ENCODE measurements around the gene PWP2.
"Not testable (repeated sequence)": the region's sequence is repeated elsewhere in the genome, so short reads cannot be mapped to it uniquely, and the experiment has no call there.

The PWP2 gene

DNA sequence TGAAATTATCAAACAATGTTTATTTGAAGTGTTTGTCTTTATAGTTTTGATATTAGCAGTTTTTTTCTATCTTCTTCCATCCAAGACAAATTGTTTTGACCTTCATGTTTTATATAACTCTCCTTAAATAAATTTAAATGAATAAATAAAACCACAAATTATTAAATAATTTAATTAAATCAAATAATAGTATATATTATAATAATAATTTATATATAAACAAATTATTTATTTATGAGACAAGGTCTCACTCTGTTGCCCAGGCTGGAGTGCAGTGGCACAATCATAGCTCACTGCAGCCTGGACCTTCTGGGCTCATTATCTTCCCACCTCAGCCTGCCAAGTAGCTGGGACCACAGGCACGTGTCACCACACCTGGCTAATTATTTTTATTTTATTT lies 12.4 kb upstream of the PWP2 start:
- TF ChIP-seq, protein P1, sequence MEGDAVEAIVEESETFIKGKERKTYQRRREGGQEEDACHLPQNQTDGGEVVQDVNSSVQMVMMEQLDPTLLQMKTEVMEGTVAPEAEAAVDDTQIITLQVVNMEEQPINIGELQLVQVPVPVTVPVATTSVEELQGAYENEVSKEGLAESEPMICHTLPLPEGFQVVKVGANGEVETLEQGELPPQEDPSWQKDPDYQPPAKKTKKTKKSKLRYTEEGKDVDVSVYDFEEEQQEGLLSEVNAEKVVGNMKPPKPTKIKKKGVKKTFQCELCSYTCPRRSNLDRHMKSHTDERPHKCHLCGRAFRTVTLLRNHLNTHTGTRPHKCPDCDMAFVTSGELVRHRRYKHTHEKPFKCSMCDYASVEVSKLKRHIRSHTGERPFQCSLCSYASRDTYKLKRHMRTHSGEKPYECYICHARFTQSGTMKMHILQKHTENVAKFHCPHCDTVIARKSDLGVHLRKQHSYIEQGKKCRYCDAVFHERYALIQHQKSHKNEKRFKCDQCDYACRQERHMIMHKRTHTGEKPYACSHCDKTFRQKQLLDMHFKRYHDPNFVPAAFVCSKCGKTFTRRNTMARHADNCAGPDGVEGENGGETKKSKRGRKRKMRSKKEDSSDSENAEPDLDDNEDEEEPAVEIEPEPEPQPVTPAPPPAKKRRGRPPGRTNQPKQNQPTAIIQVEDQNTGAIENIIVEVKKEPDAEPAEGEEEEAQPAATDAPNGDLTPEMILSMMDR (IDR thresholded peaks at IDR 0.05; ENCODE audit: low read depth, low read length, missing control alignments): no peak
- no peak overlapping the region for H3K4me3 ChIP-seq (ENCODE audit: low read depth, low read length)
- DNase-seq (ENCODE audit: low read depth): no peak
- in situ Hi-C loops (cut with HindIII; ENCODE audit: low sequenced_read_pairs): no loop called here

DNA sequence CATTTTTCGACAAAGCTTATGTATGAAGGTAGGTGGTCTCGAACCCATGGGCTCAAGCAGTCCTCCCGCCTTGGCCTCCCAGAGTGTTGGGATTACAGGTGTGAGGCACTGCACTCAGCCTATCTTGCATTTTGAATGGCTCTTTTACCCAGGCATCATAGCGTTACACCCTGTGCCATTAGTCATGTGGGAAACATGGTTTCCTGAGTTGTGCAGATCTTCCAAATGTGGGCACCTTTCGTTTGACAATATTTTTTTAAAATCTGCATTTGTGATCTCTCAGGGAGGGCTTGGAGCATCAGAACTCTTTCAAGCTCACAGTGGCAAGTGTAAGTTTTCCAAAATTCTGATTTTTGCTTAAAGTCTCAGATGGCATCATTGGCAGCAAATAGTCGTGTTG lies 8.7 kb upstream of the PWP2 start:
- in situ Hi-C loops (cut with HindIII; ENCODE audit: low sequenced_read_pairs); DNase-seq (ENCODE audit: low read depth); H3K4me3 ChIP-seq (ENCODE audit: low read depth, low read length): not testable (repeated sequence)

DNA sequence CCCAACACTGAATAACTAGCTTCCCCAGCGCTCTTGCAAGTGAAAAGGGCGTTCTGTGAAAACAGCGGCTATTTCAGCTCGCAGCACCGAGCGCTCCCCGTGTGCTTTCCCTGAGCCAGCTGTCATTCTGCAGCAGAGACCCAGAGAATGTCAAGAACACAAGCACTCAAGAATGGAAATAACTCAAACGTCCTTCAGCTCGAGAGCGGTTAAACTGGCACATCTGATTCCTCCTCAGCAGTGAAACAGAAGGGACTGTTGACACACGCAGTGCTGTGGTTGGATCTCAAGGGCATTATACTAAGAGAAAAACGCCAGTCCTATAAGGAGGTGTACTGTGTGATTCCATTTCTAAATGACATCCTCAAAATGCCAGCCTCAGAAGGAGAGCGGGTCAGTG lies 8.2 kb upstream of the PWP2 start:
- DNase-seq (ENCODE audit: low read depth); H3K4me3 ChIP-seq (ENCODE audit: low read depth, low read length); in situ Hi-C loops (cut with HindIII; ENCODE audit: low sequenced_read_pairs): not testable (repeated sequence)

DNA sequence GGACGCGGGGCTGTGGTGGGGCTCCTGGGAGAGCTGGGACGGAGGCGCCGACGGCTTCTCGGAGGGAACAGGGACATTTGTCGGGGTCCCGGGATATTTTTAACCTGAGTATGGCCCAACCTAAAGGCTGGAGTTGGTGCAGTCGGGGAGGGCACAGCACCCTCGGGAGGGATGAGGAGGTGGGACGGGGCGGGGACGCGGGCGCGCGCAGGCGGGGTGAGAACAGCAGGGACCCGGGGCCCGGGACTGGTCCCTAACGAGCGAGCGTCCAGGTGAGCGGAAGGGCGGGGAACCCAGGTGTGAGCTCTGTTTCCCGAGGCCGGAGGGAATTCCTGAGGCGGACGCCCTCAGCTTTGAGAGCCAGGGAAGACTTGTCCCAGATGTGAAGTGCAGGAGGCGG lies 390 bp downstream of the PWP2 start:
- in situ Hi-C loops (cut with HindIII; ENCODE audit: low sequenced_read_pairs); DNase-seq (ENCODE audit: low read depth): not testable (repeated sequence)
- H3K4me3 ChIP-seq (ENCODE audit: low read depth, low read length): peak overlapping the region; percentile 30

DNA sequence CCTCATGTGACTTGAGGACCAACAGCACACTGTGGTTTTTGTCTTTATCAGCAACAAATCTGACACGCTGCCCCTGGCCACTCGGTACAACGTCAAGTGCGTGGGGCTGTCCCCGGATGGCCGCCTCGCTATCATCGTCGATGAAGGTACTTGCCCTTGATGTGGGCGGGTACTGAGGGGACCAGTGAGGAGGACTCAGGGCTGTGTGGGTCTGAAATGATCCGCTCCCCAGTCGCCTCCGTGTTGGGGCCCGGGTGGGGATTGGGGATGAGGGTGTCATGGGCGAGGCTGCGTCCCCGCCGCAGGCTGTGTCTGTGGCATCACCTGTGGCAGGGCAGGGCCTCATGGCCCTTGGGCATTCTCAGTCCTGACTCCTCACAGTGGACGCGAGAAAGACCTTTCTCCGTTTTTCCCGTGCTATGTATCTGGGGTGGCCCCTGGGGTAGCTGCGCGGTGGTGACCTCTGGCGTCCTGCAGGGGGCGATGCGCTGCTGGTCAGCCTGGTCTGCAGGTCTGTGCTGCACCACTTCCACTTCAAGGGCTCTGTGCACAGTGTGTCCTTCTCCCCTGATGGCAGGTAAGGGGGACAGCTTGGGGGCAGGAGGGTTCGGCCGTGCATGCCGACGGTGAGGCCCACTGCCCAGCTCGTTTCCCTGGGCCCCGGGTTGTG lies 6.6 kb downstream of the PWP2 start:
- DNase-seq (ENCODE audit: low read depth); in situ Hi-C loops (cut with HindIII; ENCODE audit: low sequenced_read_pairs); H3K4me3 ChIP-seq (ENCODE audit: low read depth, low read length): not testable (repeated sequence)

DNA sequence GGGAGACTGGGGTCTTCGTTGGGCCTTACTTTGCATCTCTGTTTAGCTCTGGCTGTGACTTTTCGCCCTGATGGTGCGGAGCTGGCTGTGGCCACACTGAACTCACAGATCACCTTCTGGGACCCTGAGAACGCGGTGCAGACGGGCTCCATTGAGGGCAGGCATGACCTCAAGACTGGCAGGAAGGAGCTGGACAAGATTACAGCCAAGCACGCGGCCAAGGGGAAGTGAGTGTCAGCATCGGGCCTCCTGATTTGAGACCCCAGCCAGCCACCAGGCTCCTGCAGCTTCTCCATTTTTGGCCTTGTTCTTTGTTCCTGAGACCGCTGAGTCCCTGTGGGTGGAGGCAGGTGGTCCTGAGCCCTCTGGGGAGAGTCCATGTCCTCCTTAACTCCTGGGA lies 14.9 kb downstream of the PWP2 start:
- in situ Hi-C loops (cut with HindIII; ENCODE audit: low sequenced_read_pairs); DNase-seq (ENCODE audit: low read depth); H3K4me3 ChIP-seq (ENCODE audit: low read depth, low read length): not testable (repeated sequence)

DNA sequence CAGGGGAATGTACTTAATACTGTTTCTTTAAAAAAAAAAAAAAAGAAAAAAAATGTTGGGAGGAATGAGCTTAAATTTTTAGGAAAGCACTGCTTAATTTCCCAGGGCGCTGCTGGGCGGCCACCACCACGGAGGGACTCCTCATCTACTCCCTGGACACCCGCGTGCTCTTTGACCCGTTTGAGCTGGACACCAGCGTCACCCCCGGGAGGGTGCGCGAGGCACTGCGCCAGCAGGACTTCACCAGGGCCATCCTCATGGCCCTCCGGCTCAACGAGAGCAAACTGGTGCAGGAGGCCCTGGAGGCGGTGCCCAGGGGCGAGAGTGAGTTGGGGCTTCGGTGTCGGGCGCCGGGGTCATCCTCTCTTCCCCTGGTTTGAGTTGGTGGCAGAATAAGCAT lies 20.6 kb downstream of the PWP2 start:
- H3K4me3 ChIP-seq (ENCODE audit: low read depth, low read length); in situ Hi-C loops (cut with HindIII; ENCODE audit: low sequenced_read_pairs); DNase-seq (ENCODE audit: low read depth): not testable (repeated sequence)

DNA sequence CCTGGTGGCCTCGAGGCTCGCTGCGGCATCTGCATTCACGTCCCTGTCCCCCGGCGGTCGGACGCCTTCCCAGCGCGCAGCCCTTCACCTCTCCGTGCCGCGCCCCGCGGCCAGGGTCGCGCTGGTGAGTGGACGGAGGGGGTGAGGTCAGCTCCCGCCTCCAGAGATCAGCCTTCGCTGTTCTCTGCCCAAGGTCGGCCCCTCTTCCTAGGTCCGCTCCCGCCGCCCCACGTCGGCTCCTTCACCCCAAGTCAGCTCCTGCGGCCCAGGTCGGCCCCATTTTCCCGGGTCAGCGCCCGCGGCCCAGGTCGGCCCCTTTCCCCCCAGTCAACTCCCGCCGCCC lies 26.5 kb downstream of the PWP2 start:
- peak overlapping the region; percentile 30 for H3K4me3 ChIP-seq (ENCODE audit: low read depth, low read length)
- DNase-seq (ENCODE audit: low read depth); in situ Hi-C loops (cut with HindIII; ENCODE audit: low sequenced_read_pairs): not testable (repeated sequence)

DNA sequence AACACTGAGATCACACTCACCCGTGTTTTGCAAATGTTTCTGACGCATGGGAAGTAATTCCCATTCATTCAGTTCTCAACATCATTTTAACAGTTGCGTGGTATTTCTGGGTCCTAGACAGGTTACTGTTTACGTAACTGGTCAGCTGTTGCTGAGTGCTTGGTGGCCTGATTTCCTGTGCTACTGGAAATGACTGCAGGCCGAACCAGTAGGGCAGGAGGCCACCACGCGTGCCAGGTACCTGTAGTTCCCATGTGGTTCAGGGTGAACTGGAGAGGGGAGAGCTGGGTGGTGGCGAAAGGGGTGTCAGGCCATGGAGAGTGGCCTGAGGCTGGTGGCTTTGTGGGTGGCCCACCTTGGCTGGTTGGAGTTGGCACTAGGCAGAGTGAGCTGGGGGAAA lies 27.5 kb downstream of the PWP2 start:
- H3K4me3 ChIP-seq (ENCODE audit: low read depth, low read length); in situ Hi-C loops (cut with HindIII; ENCODE audit: low sequenced_read_pairs); DNase-seq (ENCODE audit: low read depth): not testable (repeated sequence)

DNA sequence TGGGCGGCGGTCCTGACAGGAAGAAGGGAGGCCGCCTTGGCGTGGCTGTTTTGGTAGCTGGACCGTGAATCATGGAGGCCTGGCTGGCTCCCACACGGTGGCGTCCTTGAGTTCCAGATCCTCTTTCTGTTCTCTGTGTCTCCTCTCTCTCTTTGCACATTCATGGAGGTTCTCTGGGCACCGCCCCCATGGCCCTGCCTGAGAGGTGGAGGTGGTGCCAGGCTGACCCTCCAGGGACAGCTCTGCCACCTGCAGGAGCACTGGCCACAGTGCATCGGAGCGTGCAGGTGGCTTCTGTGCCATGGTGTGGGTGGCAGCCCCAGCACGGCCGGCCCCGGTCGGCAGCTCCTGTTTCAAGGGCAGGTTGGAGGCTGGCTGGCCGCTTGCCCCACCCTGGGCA lies 30.8 kb downstream of the PWP2 start:
- DNase-seq (ENCODE audit: low read depth); in situ Hi-C loops (cut with HindIII; ENCODE audit: low sequenced_read_pairs): not testable (repeated sequence)

DNA sequence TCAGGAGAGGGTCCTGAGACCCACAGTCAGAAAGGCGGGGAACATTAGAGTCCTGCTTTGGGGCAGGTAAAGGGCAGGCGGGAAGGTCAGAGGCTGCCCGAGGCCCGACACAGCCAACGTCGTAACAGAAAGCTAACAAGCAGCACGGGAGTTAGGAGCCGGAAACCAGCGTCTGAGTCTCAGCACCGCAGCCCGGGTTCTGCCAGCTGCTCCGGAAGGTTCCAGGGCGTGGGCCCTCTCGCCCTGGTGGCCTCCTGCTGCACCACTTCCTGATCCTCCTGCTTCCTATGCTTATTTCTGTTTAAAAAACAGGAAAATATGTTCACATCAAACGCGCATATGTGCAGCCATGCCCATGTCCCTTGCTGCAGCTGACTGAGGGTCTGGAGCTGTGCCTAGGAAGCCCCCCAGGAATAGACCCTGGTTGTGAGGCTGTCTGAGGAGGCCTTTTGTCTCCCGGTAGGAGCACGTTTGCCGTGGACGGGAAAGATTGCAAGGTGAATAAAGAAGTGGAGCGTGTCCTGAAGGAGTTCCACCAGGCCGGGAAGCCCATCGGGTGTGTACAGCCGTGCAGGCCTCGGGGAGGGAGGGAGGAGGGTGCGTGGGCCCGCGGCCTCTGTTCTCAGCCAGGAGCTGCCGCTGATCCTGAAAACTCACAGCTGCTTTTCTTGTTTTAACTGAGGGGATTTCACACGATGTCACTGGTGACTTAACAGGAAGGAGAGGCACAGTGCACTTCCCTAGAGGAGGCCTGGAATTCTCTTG lies 32.8 kb downstream of the PWP2 start:
- DNase-seq (ENCODE audit: low read depth); H3K4me3 ChIP-seq (ENCODE audit: low read depth, low read length); in situ Hi-C loops (cut with HindIII; ENCODE audit: low sequenced_read_pairs): not testable (repeated sequence)

More for the DNA sequence above, 30.8 kb downstream of the PWP2 start:
- not testable (repeated sequence) for H3K4me3 ChIP-seq (ENCODE audit: low read depth, low read length)

DNA sequence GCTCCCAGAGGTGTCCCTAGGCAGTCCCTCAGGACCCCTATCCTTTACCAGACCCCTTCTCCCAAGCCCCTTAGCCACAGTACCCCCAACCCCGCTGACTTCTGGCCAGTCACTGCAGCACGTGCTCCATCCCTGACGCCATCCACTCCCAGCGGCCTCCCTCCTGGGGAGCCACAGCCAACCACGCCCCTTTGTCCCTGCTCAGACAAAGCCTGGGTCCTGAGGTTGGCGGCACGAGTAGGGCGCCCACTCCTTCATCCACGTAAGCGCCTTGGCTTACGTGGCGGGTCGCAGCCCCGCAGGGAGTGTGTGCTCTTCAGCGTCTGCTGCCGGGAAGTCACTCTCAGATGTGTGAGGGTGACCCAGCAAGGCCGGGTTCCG lies 33.3 kb downstream of the PWP2 start:
- in situ Hi-C loops (cut with HindIII; ENCODE audit: low sequenced_read_pairs); H3K4me3 ChIP-seq (ENCODE audit: low read depth, low read length); DNase-seq (ENCODE audit: low read depth): not testable (repeated sequence)

DNA sequence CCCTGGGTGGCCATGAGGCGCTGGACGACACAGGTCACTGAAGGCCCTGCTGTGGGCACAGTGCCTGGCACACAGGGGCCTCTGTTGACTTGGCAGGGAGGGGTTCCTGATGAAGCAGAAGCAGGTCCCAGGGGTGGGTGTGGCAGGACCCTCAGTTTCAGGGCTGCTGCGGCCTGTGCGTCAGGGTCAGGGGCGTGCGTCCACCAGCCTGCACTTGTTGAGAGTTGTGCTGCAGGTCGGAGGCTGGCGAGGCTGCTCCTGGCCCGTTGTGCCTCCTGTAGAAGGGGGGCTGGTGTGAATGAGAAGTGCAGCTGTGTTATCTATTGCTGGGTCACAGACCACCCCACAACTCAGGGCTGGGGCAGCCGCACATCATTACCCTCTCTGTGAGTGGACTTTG lies 35.3 kb downstream of the PWP2 start:
- H3K4me3 ChIP-seq (ENCODE audit: low read depth, low read length); DNase-seq (ENCODE audit: low read depth); in situ Hi-C loops (cut with HindIII; ENCODE audit: low sequenced_read_pairs): not testable (repeated sequence)

DNA sequence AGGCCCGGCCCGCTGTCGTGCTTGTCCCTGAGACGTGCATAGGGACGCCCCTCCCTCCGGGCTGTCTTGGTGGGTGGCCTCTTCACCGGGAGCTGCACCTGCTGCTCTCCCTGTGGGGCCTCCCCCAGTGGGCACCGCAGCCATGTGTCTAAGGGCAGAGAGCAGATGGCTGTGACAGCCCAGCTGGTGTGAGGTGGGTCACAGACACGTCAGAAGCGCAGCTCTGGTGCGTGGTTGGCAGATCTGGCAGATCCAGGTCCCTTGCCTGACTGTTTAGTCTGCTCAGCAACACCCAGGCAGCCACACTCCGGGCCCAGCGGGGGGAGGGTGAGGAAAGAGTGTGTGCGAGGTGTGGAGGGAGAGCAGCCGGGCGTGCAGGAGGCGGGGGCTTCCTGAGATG lies 36.2 kb downstream of the PWP2 start:
- in situ Hi-C loops (cut with HindIII; ENCODE audit: low sequenced_read_pairs); DNase-seq (ENCODE audit: low read depth); H3K4me3 ChIP-seq (ENCODE audit: low read depth, low read length): not testable (repeated sequence)

DNA sequence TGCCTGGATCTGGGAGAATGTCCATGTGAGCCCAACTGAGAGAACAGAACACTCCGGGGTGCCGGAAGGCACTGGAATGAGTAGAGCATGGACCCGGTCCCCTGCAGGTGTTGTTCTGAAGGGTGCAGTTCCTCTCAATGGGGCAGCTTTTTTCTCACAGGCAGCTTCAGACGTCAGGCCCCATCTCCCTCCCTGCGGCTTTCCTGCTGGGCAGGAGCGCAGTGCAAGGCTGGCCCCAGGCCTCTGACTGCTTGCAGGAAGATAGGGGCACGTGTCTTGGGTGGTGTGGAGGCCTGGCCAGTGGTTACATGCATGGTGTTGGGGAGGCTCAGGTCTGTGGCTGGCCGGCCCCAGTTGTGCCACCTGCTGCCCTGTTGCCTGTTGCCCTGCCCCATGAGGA lies 36.8 kb downstream of the PWP2 start:
- DNase-seq (ENCODE audit: low read depth); in situ Hi-C loops (cut with HindIII; ENCODE audit: low sequenced_read_pairs): not testable (repeated sequence)

DNA sequence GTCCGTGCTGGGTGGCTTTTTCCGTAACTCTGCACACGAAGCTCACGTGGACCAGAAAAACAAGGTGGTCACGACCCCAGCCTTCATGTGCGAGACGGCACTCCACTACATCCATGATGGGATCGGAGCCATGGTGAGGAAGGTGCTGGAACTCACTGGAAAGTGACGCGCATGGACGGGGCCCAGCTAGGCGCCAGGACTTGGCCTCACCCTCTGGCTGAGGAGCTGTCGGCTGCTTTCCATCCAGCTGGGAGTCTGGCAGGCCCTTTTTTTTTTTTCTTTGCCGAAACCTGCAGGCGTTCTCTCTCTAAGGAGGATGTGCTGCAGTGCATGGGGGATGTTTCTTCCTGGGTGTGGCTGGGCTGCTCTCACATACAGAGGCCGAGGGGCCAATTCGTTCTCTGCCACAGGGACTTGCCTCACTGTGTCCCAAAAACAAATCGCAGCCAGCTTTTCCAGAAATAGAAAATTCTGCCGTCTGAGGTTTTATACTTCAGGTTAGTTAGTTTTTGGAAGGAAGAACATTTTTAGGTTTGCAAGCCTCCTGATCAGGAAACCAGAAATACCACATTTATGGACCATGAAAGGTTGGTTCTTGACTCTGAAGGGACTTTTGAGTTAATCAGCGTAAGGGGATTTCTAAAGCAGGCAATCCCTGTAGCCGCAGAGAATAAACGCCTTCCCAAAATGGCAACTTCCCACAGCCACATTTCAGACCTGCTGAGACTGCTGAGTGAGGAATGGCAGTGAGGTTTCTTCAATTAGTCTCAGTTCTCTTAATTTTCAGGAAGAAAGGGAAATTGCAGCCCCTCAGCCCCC lies 37.8 kb downstream of the PWP2 start:
- in situ Hi-C loops (cut with HindIII; ENCODE audit: low sequenced_read_pairs); DNase-seq (ENCODE audit: low read depth); H3K4me3 ChIP-seq (ENCODE audit: low read depth, low read length): not testable (repeated sequence)

More for the DNA sequence above, 36.8 kb downstream of the PWP2 start:
- H3K4me3 ChIP-seq (ENCODE audit: low read depth, low read length): not testable (repeated sequence)

All from astrocyte of the cerebellum (primary cell).